Putamen (tissue), 1 donor: ENCODE measurements around the gene INHBE.
"Not testable (repeated sequence)": the region's sequence is repeated elsewhere in the genome, so short reads cannot be mapped to it uniquely, and the experiment has no call there.

Experiments
- DNase-seq: peaks from one replicate; pipeline ENCODE4 v3.0.0-alpha.2; 2016; ENCODE audit warnings: low spot score

INHBE gene

DNA sequence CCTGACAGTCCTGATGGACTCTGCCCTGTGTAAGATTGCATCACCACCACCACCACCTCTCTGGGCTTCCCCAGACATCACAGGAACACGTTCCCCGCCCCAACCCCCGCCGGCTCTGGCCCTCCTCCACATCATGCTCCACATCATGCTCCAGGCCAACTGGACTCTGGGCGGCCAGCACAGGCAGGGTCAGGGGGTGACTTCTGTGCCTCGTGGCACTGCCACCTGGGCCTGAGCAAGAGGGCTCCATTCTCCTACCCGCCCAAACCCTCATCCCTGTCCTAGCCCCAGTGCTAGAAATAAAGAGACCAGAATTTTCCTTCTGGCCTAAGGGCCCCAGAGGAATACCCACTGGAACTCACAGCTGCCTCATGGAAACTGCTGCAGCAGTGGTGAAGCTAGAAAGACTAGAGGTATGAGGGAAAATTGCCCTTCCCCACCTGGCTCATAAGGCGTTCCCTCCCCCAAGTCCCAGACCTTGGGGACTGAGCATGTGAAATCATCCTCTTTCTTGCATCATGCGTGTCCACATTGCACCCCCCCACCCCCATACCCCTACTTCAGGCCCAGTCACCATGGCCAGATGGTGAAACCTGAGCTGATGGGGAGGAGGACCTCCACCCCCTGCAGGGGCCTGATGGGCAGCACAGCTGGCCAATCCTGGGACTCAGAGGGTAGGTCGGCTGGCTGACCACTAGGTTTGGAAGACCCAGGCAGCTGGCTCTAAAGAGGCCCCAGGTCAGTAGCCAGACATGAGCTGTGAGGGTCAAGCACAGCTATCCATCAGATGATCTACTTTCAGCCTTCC lies at the start of gene INHBE:
Gene INHBE (plus strand): TSS at position 742 of the 808 bp plus-strand sequence. CDS start 230 bp downstream, outside the sequence.
- DNase-seq: no peak

- DNase-seq: no peak
These were observed 44.6 kb upstream of the INHBE start for GRCh38 chr12:57410534-57410933.

DNA sequence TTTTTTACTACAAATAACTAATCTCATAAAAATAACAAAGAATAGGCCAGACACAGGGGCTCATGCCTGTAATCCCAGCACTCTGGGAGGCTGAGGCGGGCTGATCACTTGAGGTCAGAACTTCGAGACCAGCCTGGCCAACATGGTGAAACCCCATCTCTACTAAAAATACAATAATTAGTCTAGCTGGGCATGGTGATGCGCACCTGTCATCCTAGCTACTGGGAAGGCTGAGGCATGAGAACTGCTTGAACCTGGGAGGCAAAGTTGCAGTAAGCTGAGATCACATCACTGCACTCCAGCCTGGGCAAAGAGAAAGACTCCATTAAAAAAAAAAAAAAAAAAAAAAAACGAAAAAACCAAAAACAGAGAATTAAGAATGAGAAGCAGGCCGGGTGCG lies 40.9 kb upstream of the INHBE start:
- DNase-seq: not testable (repeated sequence)

GRCh38 chr12:57415088-57415487 lies 40.0 kb upstream of the INHBE start:
- DNase-seq: no peak

DNA sequence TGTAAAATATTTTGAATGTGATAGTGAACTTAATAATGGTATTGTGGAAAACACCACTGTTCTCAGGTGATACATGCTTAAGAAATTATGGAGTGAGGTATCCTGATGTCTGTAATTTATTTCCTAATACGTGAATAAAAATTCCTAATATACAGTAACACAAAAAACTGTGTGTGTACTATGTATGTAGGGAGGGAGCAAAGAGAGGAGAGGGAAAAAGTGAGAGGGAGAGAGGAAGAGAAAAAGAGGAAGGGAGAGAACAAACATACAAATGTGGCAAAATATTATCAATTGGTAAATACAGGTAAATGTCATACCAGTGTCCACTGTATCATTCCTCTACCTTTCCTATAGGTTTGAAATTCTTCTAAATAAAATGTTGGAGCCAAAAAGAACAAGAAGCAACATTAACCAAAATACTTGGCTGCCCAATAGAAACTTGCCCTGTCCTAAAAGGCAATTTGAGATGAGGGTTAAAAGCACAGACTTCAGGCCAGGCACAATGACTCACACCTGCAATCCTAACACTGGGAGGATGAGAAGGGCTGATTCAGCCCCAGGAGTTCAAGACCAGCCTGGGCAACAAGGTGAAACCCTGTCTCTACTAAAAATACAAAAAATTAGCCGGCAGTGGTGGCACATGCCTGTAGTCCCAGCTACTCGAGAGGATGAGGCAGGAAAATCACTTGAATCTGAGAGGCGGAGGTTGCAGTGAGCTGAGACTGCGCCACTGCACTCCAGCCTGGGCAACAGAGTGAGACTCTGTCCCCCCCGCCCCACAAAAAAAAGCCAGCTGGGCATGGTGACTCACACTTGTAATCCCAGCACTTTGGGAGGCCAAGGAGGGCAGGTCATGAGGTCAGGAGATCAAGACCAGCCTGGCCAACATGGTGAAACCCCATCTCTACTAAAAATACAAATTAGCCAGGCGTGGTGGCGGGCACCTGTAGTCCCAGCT lies 38.8 kb upstream of the INHBE start:
- no peak for DNase-seq

GRCh38 chr12:57418255-57418654 lies 36.9 kb upstream of the INHBE start:
- DNase-seq: no peak

GRCh38 chr12:57419495-57419894 lies 35.6 kb upstream of the INHBE start:
- no peak for DNase-seq

DNA sequence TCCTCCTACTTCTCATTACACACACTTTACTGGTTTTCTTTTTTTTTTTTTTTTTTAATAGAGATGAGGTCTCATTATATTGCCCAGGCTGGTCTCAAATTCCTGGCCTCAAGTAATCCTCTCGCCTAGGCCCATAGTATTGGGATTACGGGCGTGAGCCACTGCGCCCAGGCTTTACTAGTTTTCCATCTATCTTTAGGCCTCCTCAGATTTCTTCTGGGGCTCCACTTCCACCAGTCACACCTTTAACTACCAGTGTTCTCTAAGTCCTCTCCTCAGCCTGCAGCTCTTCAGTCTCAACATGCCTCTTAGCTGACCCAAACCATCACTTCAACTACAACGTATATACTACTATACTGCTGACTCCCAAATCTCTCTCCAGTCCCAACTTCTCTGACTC lies 34.6 kb upstream of the INHBE start:
- DNase-seq: no peak

GRCh38 chr12:57426948-57427347 lies 28.2 kb upstream of the INHBE start:
- not testable (repeated sequence) for DNase-seq

- DNase-seq: no peak
These were observed 26.1 kb upstream of the INHBE start for GRCh38 chr12:57428965-57429364.

DNA sequence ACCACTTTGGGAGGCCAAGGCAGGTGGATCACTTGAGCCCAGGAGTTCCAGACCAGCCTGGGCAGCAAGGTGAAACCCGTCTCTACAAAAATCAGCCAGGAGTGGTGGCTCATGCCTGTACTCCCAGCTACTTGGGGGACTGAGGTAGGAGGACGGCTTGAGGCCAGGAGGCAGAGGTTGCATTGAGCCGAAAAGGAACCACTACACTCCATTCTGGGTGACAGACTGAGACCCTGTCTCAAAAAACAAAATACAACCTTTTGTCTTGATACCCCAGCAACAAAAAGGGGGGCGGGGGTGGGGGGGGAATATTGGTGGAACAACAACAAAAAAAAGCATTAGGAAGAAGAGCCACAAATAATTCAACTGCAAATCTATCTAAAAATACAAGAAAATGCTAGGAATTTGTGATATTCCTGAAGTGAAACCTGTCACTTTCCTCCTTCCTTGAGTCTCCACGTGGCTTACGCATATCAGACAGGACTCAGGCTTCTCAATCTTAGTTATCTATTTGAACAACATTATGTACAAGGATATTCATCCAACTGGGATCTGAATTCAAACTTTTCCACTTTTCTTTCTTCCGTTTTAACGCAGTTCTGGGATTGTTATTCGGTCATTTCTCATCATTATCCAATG lies 25.5 kb upstream of the INHBE start:
- DNase-seq: no peak

DNA sequence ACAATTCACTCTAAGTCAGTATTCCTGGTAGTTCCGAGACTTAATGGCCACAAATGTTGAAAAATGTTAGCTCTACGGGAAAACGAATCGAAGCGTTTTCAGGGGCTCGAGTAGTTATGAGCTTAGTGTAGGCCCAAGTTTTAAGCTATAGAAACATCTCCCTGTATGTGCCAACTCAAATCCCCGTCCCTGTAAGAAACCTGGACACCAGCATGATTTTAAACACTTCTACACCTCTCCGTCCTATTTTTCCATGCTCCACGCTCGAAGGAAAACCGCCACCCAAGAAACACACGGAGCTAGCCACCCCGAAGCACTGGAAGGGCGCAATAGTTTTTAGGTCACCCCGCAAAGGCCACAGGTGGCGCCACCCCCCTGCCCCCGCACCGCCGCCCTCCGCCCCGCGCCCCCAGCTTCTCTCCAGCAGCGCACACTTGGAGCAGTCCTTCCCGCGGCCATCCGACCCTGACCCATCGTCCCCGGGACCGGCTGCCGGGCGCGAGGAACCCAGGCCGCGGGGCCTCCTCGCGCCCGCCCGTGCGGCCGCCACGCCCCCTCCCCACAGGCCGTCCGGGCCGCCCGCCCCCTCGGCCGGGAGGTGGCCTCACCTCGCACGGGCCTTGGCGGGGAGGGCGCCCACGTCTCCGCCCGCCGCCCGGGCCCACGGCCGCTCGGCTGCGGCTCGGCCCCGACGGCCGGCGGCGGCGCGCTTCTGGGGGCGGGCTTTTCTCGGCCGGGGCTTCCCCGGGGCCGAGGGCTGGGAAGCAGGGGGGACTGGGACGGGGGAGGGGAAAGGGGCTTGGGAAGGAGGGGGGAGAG lies 24.8 kb upstream of the INHBE start:
- DNase-seq: peak; percentile 18

DNA sequence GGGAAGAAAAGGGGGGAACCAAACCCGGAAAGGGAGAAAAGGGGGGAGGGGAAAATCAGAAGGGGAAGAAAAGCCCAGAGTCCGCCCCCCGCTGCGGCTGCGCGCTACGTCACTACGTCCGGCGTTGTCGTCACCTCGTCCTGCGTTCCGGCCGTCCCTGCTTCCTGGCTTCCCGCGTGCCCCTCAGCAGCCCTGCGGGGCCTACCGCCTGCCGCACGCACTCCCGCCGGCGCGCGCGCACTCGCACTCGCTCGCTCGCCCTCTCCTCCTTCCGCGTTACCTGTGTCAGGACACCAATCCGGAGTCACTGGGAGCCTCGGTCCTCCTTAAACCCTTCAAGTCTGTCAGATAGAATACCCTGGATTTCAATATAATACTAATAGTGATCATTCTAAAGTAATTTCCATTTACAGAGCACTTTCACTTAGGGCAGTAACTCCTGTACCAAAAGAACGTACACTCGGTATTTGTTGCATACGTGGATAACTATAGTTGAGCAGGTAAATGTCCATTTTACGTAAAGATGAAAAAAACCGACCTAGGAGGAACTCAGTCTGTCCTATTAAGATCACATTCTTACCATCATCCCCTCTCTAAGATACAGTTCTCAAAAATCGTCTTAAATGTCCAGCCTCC lies 24.1 kb upstream of the INHBE start, which contains the start of gene R3HDM2:
Gene R3HDM2 (minus strand): TSS at position 113 of the 636 bp plus-strand sequence. CDS start 120,615 bp downstream, outside the sequence.
- DNase-seq: peak; percentile 94

- DNase-seq: no peak
These were observed 23.4 kb upstream of the INHBE start for GRCh38 chr12:57431654-57432188.

DNA sequence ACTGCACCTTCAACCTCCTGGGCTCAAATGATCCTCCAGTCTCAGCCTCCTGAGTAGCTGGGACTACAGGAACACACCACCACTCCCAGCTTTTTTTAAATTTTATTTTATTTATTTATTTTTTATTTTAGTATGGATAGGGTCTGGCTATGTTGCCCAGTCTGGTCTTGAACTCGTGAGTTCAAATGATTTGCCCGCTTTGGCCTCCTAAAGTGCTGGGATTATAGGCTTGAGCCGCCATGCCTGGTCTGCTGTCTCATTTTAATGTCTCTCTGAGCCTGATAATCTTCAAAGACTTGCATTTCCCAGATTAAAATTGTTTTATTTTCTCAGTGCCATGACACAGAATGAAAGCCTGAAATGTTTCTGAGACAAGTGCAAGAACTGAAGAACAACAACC lies 21.7 kb upstream of the INHBE start:
- DNase-seq: no peak

- no peak for DNase-seq
These were observed 20.4 kb upstream of the INHBE start, which contains the start of gene INHBC for GRCh38 chr12:57434517-57435223. INHBC (plus strand) TSS chr12:57434784; CDS start chr12:57434887, 103 bp downstream.

- DNase-seq: no peak
These were observed 19.8 kb upstream of the INHBE start for GRCh38 chr12:57435293-57435692.

GRCh38 chr12:57438400-57438799 lies 16.7 kb upstream of the INHBE start:
- no peak for DNase-seq

DNA sequence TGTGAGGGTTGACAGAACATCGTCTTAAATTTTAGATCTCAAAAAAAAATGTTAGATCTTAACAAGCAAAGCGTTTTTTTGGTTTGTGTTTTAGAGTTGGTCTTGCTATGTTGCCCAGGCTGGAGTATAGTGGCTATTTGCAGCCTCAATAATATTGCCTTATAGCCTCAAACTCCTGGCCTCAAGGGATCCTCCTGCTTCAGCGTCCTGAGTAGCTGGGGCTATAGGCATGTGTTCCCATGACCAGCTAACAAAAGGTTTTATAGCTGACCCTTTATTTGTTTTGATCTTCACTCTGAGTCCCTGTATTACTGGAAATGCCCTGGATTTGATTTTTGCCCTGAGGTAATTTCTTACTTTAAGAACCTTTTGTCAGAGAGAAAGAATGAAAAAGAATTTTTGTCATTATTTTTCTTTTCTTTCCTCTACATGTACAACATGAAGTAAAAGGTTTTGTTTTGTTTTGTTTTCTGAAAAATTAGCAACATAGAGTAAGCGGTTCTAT lies 15.3 kb upstream of the INHBE start:
- no peak for DNase-seq

GRCh38 chr12:57441393-57441792 lies 13.7 kb upstream of the INHBE start:
- not testable (repeated sequence) for DNase-seq
